DOHH2 (cell line): ENCODE measurements around the gene STRN4.

Experiments used
- CTCF ChIP-seq: fragments of 200-600 bp; sonication (generic); IDR thresholded peaks from one replicate; pipeline ENCODE4 v1.5.1; 2014; ENCODE audit warnings: antibody characterized with exemption, mild to moderate bottlenecking, low read depth, low read length; ENCODE audit not compliant: poor library complexity, severe bottlenecking
- EZH2phosphoT487 ChIP-seq: fragments of 200-600 bp; sonication (generic); IDR thresholded peaks from 2 replicates; pipeline ENCODE4 v1.6.1; 2017; ENCODE audit warnings: borderline replicate concordance, mild to moderate bottlenecking, antibody characterized with exemption, low read length, moderate library complexity, mixed read lengths

GRCh38 chr19:46727757-46728156, 18.5 kb downstream of the STRN4 start:
- TF ChIP-seq CTCF (no peak), EZH2phosphoT487 (no peak)
